Gastroesophageal sphincter (tissue), 4 donors: ENCODE results near the gene DNAH17. TPM values are rescaled to one million over a fixed set of nuclear protein-coding genes. Genes with fewer than 3 reads are reported as not detected.

Experiments
- ATAC-seq: fragments of 150-250 bp; one replicate; pipeline ENCODE4 v1.9.1; 2016; ENCODE audit warnings: mild to moderate bottlenecking, moderate library complexity
- H3K27ac ChIP-seq, 4 donors: fragments of 200-600 bp; sonication (generic) in 3 of 4; 1 replicate in 3 of 4; 2 replicates in 1 of 4; pipeline ENCODE4 v1.5.1; 2016 to 2019
- H3K27me3 ChIP-seq: fragments of 200-600 bp; sonication (generic); one replicate; pipeline ENCODE4 v1.5.1; 2019
- H3K36me3 ChIP-seq, 2 donors: fragments of 200-600 bp; sonication (generic); one replicate each; pipeline ENCODE4 v1.5.1; 2019; ENCODE audit warnings: control low read depth in 1 of 2
- H3K4me1 ChIP-seq, 3 donors: fragments of 200-600 bp; sonication (generic); 1 replicate in 2 of 3; 2 replicates in 1 of 3; pipeline ENCODE4 v1.5.1; 2016 to 2019; ENCODE audit warnings: control low read depth in 2 of 3
- H3K4me3 ChIP-seq, 2 donors: fragments of 200-600 bp; sonication (generic); one replicate each; pipeline ENCODE4 v1.5.1; 2019; ENCODE audit warnings: mild to moderate bottlenecking in 1 of 2, moderate library complexity in 1 of 2
- H3K9me3 ChIP-seq, 3 donors: fragments of 200-600 bp; sonication (generic); one replicate each; pipeline ENCODE4 v1.5.1; 2017 to 2019; ENCODE audit warnings: control low read depth in 2 of 3
- CTCF ChIP-seq, 4 experiments: fragments of 200-600 bp in 2 of 4; fragments of 450-650 bp in 2 of 4; sonication (generic) in 1 of 4; IDR thresholded peaks; one replicate each; pipeline ENCODE4 v1.5.1; 2017 to 2019; ENCODE audit warnings: antibody characterized with exemption in 4 of 4, mild to moderate bottlenecking in 2 of 4, moderate library complexity in 2 of 4
- EP300 ChIP-seq: sonication (generic); formaldehyde crosslinking; IDR thresholded peaks from one replicate; pipeline ENCODE4 v1.6.1; 2017; ENCODE audit warnings: antibody characterized with exemption, mild to moderate bottlenecking
- POLR2A ChIP-seq, 2 donors: fragments of 450-650 bp; IDR thresholded peaks; one replicate each; pipeline ENCODE4 v1.6.1; 2017; ENCODE audit warnings: antibody characterized with exemption in 2 of 2, mild to moderate bottlenecking in 2 of 2, moderate library complexity in 1 of 2
- POLR2AphosphoS5 ChIP-seq: sonication (generic); formaldehyde crosslinking; IDR thresholded peaks from one replicate; pipeline ENCODE4 v1.6.1; 2017; ENCODE audit warnings: antibody characterized with exemption
- WGBS, 2 donors: methylation state at CpG; one replicate each; pipeline ENCODE4 v1.1.5; 2018; ENCODE audit warnings: low coverage in 1 of 2; 5-methylcytosine and 5-hydroxymethylcytosine counted together
- total RNA-seq, 4 donors: library from RNA; depleted of rRNA; stranded (reverse); fragments of >200 nt; gene quantifications; one replicate each; pipeline ENCODE4 v1.1.0, GENCODE V29; 2016

Gene DNAH17
- total RNA-seq, 4 donors from 2014 or later, result 0.15 TPM; not detected in 3

DNA sequence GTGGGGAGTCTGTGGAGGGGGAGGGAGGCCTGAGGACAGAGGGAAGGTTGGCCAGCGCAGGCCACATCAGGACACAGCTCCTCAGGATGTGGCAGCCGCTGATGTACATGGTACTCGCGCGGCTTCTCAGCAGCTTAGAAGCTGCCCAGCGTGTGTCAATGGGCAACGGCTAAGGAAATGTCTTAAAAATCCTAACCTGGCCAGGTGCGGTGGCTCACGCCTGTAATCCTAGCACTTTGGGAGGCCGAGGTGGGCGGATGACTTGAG lies 145.6 kb downstream of the DNAH17 start:
- H3K27me3 ChIP-seq, result peaks cover 17% of the 10 kb centered on the region
- H3K9me3 ChIP-seq, result no peaks in the 10 kb centered on the region
- H3K27ac ChIP-seq, result no peak overlapping the region
- peaks cover 0 to 30% (median 10%) of the 10 kb centered on the region in 3 donors for H3K4me1 ChIP-seq
- H3K4me3 ChIP-seq, result no peak overlapping the region
- ATAC-seq, result no peak
- WGBS, 2 donors, result 100% methylated on average over 1 of the region's 11 CpGs; no CpG with 5 or more reads in 1 of the 2 donors
- peaks cover 0 to 29% of the 10 kb centered on the region in 2 donors for H3K36me3 ChIP-seq
- no peak for TF ChIP-seq EP300
- TF ChIP-seq CTCF (IDR thresholded peaks at IDR 0.05), result no peak
- TF ChIP-seq POLR2A (IDR thresholded peaks at IDR 0.05), result no peak
- TF ChIP-seq POLR2AphosphoS5, result no peak

DNA sequence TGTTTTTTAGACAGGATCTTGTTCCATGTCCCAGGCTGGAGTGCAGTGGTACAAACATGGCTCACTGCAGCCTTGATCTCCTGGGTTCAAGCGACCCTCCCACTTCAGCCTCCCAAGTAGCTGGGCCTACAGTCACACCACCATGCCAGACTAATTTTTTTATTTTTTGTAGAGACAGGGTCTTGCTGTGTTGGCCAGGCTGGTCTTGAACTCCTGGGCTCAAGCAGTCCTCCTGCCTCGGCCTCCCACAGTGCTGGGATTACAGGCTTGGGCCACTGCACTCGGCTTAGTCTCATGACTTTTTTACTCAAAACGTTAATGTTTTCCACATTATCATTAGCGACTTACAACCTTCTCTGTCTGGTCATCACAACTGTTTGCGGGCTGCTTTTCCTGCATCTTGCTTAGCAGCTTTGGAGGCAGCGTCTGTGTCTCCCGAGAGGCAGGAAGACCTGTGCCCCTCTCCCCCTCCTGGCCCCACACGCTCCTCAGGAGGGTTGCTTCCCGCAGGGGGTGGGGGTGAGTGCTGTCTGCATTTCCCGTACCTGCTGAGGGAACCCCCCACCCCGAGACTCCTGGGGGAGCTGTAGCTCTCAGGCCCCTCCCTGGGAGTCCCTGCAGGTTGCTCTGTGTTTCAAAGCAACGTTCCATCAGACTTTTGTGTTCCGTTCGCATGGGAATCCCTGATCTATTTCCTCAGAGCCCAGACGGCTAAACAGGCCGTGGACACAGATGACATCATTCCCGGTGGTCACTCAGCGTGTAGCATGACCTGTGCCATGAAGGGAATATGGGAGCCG lies 146.1 kb downstream of the DNAH17 start:
- 57 to 63% methylated on average over 6 to 10 of the region's 20 CpGs for WGBS, 2 donors
- Histone ChIP-seq H3K9me3 (no peaks in the 10 kb centered on the region), H3K4me3 (no peak overlapping the region), H3K27me3 (peaks cover 12% of the 10 kb centered on the region), H3K4me1 (peaks cover 0 to 30% (median 10%) of the 10 kb centered on the region in 3 donors), H3K36me3 (peaks cover 0 to 35% of the 10 kb centered on the region in 2 donors), H3K27ac (no peak overlapping the region)
- no peak for ATAC-seq
- no peak for TF ChIP-seq CTCF (IDR thresholded peaks at IDR 0.05)
- no peak for TF ChIP-seq POLR2A (IDR thresholded peaks at IDR 0.05)
- TF ChIP-seq POLR2AphosphoS5, result no peak
- no peak for TF ChIP-seq EP300

DNA sequence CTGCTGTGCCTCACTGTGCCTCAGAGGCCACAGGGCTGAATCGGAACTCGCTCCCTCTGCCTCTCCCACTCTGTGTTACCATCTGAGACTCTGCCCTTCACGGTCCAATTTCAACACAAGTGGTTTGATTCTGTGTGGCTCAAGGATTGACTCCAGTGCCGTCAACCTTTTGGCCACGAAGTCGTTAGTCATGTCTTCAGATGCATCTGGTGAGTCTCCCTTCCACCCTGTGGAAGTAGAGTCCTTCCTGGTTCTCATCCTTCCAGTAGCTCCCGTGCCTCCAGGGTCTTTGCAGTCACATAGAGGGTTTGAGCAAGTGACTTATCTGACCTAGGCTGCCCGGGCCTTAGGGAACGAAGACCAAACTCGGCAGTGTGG lies 147.6 kb downstream of the DNAH17 start:
- ATAC-seq, result no peak
- WGBS, 2 donors, result 80% methylated on average over 9 of the region's 10 CpGs; no CpG with 5 or more reads in 1 of the 2 donors
- no peak for TF ChIP-seq EP300
- TF ChIP-seq POLR2AphosphoS5, result no peak
- no peak for TF ChIP-seq CTCF (IDR thresholded peaks at IDR 0.05)
- TF ChIP-seq POLR2A (IDR thresholded peaks at IDR 0.05), result no peak
- Histone ChIP-seq H3K9me3 (no peaks in the 10 kb centered on the region), H3K27ac (no peak overlapping the region), H3K4me1 (peaks cover 0 to 30% (median 10%) of the 10 kb centered on the region in 3 donors), H3K36me3 (peaks cover 0 to 49% of the 10 kb centered on the region in 2 donors), H3K4me3 (no peak overlapping the region), H3K27me3 (no peaks in the 10 kb centered on the region)

- H3K36me3 ChIP-seq, result peaks cover 0 to 55% of the 10 kb centered on the region in 2 donors
- WGBS, 2 donors, result 53 to 75% methylated on average over 7 to 12 of the region's 24 CpGs
These were observed 148.2 kb downstream of the DNAH17 start for GRCh38 chr17:78428836-78429617.

More at GRCh38 chr17:78428836-78429617, 148.2 kb downstream of the DNAH17 start:
- no peak overlapping the region for H3K4me3 ChIP-seq
- peak overlapping the region in 3 of 4 donors; percentile 4 to 24 (median 19) for H3K27ac ChIP-seq
- TF ChIP-seq CTCF (IDR thresholded peaks at IDR 0.05), result no peak
- no peak for TF ChIP-seq POLR2A (IDR thresholded peaks at IDR 0.05)
- TF ChIP-seq POLR2AphosphoS5, result no peak
- TF ChIP-seq EP300, result no peak
- H3K27me3 ChIP-seq, result no peaks in the 10 kb centered on the region
- ATAC-seq, result peak; percentile 50
- no peaks in the 10 kb centered on the region for H3K9me3 ChIP-seq
- peaks cover 0 to 30% (median 10%) of the 10 kb centered on the region in 3 donors for H3K4me1 ChIP-seq
